PC-3 (cell line): ENCODE data around the gene ARHGAP24.

Source experiments
- CTCF ChIP-seq: fragments of 300-600 bp; sonication (generic); conservative IDR thresholded peaks from 2 replicates; pipeline ENCODE4 v1.5.1; 2017; ENCODE audit warnings: antibody characterized with exemption, low read depth, mild to moderate bottlenecking, low read length
- EZH2 ChIP-seq: fragments of 300-600 bp; sonication (generic); IDR thresholded peaks from one replicate; pipeline ENCODE4 v1.6.1; 2017; ENCODE audit warnings: antibody characterized with exemption, mild to moderate bottlenecking, low read length; ENCODE audit not compliant: unreplicated experiment
- EZH2phosphoT487 ChIP-seq: fragments of 300-600 bp; sonication (generic); IDR thresholded peaks from 2 replicates; pipeline ENCODE4 v1.6.1; 2018; ENCODE audit warnings: mild to moderate bottlenecking, antibody characterized with exemption, low read length, borderline replicate concordance

GRCh38 chr4:85864259-85865205 is 389.6 kb downstream of the ARHGAP24 start:
- TF ChIP-seq CTCF (no peak), EZH2 (no peak), EZH2phosphoT487 (no peak)
